Body of pancreas (tissue), 4 donors: ENCODE measurements around the gene SIK3. TPM values are rescaled to one million over a fixed set of nuclear protein-coding genes. Genes with fewer than 3 reads are reported as not detected.
"Not testable (repeated sequence)": the region's sequence is repeated elsewhere in the genome, so short reads cannot be mapped to it uniquely, and the experiment has no call there.

ENCODE experiments used
- ATAC-seq: fragments of 150-250 bp; one replicate; pipeline ENCODE4 v1.9.1; 2016
- DNase-seq, 4 donors: peaks; one replicate each; pipeline ENCODE4 v3.0.0-alpha.2; 2019
- H3K27ac ChIP-seq, 4 donors: fragments of 200-600 bp; sonication (generic); 1 replicate in 3 of 4; 2 replicates in 1 of 4; pipeline versions ENCODE4 v1.5.1 to v1.6.1; 2016 to 2019; ENCODE audit warnings: mild to moderate bottlenecking in 1 of 4, mixed read lengths in 1 of 4, moderate library complexity in 1 of 4
- H3K27me3 ChIP-seq, 2 donors: fragments of 200-600 bp; sonication (generic); one replicate each; pipeline ENCODE4 v1.6.0; 2016; ENCODE audit warnings: mild to moderate bottlenecking in 1 of 2
- H3K36me3 ChIP-seq, 2 donors: fragments of 200-600 bp; sonication (generic); replicated peaks in 1 of 2; 2 replicates each; pipeline ENCODE4 v1.5.1; 2016; ENCODE audit warnings: low read depth in 2 of 2; ENCODE audit not compliant: insufficient read depth in 1 of 2
- H3K4me1 ChIP-seq: fragments of 200-600 bp; sonication (generic); one replicate; pipeline ENCODE4 v1.6.0; 2016
- H3K4me3 ChIP-seq, 2 donors: fragments of 200-600 bp; sonication (generic); 1 replicate in 1 of 2; 2 replicates in 1 of 2; pipeline ENCODE4 v1.5.1; 2016 to 2019
- H3K9me3 ChIP-seq, 3 donors: fragments of 200-600 bp; sonication (generic); 1 replicate in 2 of 3; 2 replicates in 1 of 3; pipeline ENCODE4 v1.5.1; 2016
- POLR2A ChIP-seq, 3 donors: fragments of 450-650 bp; IDR thresholded peaks; one replicate each; pipeline ENCODE4 v1.6.1; 2016; ENCODE audit warnings: antibody characterized with exemption in 3 of 3, mild to moderate bottlenecking in 2 of 3
- WGBS, 2 donors: methylation state at CpG; one replicate each; pipeline ENCODE4 v1.1.5; 2017; 5-methylcytosine and 5-hydroxymethylcytosine counted together
- intact Hi-C: fragments of 100-400 bp; cut with DNase I; formaldehyde crosslinking; loops from one replicate; pipeline ENCODE4 v1.15.1; 2023
- total RNA-seq, 2 donors: library from RNA; depleted of rRNA; stranded (reverse); fragments of >200 nt; gene quantifications; one replicate each; pipeline ENCODE4 v1.1.0, GENCODE V29; 2016
- TF ChIP-seq, protein P1 (sequence below), 7 experiments: fragments of 450-650 bp in 4 of 7; fragments of 200-600 bp in 3 of 7; sonication (generic) in 3 of 7; IDR thresholded peaks; one replicate each; pipeline ENCODE4 v1.5.1; 2016 to 2019; ENCODE audit warnings: antibody characterized with exemption in 7 of 7

SIK3 gene
- total RNA-seq, 2 donors from 2014 or later = 24.1 to 46.1 TPM

DNA sequence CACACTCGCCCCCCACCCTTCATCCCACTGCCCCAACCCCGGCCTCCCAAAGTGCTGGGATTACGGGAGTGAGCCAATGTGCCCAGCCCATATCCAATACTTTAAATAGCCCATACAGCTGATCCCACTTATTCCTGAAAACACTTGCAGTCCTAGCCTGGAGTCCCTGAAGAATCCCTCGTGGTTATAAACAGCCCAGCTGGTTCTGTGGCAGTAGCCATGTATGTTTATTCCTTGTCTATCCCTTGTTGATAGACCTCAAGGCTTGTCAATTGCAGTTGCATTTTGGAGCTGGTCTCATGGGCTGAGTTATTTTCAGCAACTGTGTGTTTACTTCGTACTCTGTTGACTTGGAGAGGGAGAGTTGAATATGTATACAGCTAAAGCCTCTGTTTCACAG is 24.3 kb upstream of the SIK3 start:
- TF ChIP-seq POLR2A (IDR thresholded peaks at IDR 0.05) = no peak
- TF ChIP-seq, protein P1, sequence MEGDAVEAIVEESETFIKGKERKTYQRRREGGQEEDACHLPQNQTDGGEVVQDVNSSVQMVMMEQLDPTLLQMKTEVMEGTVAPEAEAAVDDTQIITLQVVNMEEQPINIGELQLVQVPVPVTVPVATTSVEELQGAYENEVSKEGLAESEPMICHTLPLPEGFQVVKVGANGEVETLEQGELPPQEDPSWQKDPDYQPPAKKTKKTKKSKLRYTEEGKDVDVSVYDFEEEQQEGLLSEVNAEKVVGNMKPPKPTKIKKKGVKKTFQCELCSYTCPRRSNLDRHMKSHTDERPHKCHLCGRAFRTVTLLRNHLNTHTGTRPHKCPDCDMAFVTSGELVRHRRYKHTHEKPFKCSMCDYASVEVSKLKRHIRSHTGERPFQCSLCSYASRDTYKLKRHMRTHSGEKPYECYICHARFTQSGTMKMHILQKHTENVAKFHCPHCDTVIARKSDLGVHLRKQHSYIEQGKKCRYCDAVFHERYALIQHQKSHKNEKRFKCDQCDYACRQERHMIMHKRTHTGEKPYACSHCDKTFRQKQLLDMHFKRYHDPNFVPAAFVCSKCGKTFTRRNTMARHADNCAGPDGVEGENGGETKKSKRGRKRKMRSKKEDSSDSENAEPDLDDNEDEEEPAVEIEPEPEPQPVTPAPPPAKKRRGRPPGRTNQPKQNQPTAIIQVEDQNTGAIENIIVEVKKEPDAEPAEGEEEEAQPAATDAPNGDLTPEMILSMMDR (IDR thresholded peaks at IDR 0.05) = no peak
- no peak overlapping the region for H3K4me3 ChIP-seq
- ATAC-seq = no peak
- no peak for DNase-seq
- H3K27me3 ChIP-seq = no peaks in the 10 kb centered on the region
- intact Hi-C loops = no loop called here
- no peak overlapping the region for H3K27ac ChIP-seq
- no peaks in the 10 kb centered on the region for H3K4me1 ChIP-seq
- H3K36me3 ChIP-seq = no peaks in the 10 kb centered on the region
- H3K9me3 ChIP-seq = no peaks in the 10 kb centered on the region
- 69 to 74% methylated on average over 4 to 5 of the region's 5 CpGs for WGBS, 2 donors

DNA sequence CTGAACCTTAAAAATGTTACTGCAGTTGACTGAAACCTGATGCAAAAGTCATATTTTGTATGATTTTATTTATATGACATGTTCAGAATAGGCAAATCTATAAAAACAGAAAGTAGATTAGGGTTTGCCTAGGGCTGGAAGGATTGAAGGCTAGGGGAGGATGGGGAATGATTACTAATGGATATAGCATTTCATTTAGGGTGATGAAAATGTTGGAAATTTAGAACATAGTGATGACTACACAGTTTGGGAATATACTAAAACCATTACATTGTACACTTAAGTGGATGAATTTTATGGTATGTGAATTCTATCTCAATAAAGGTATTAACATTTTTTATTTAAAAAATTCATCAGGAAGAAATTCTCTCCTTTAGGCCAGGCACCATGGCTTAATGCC is 22.9 kb upstream of the SIK3 start:
- intact Hi-C loops = no loop called here
- Histone ChIP-seq H3K4me3 (no peak overlapping the region), H3K27me3 (no peaks in the 10 kb centered on the region), H3K9me3 (no peaks in the 10 kb centered on the region), H3K36me3 (no peaks in the 10 kb centered on the region), H3K4me1 (no peaks in the 10 kb centered on the region), H3K27ac (no peak overlapping the region)
- no peak for DNase-seq
- ATAC-seq = no peak
- TF ChIP-seq, protein P1 (IDR thresholded peaks at IDR 0.05) = no peak
- TF ChIP-seq POLR2A (IDR thresholded peaks at IDR 0.05) = no peak

DNA sequence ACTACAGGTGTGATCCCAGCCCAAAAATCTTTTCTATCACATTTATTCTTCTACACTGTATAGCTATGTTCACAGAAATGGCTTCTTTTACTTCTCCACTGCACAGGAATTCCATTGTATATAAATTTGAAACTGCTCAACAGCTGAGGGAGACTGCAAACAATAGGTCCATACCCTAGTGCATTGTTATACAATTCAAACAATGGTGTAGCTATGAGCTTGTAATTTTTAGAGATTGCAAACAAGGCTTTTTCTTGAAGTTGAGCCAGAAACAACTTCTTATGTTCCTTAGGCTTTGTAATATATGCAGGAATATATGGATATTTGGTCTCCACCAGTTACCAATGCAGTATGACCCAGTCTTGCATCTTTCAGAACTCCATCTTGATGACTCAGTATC is 19.5 kb upstream of the SIK3 start:
- TF ChIP-seq POLR2A (IDR thresholded peaks at IDR 0.05) = no peak
- TF ChIP-seq, protein P1 (IDR thresholded peaks at IDR 0.05) = no peak
- DNase-seq = no peak
- Histone ChIP-seq H3K27me3 (no peaks in the 10 kb centered on the region), H3K9me3 (no peaks in the 10 kb centered on the region), H3K36me3 (no peaks in the 10 kb centered on the region), H3K4me3 (no peak overlapping the region), H3K27ac (no peak overlapping the region), H3K4me1 (no peaks in the 10 kb centered on the region)
- intact Hi-C loops = no loop called here
- no peak for ATAC-seq

DNA sequence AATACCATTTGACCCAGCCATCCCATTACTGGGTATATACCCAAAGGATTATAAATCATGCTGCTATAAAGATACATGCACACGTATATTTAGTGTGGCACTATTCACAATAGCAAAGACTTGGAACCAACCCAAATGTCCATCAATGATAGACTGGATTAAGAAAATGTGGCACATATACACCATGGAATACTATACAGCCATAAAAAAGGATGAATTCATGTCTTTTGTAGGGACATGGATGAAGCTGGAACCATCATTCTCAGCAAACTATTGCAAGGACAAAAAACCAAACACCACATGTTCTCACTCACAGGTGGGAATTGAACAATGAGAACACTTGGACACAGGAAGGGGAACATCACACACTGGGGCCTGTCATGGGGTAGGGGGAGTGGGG is 14.7 kb upstream of the SIK3 start:
- H3K4me1 ChIP-seq, ATAC-seq, DNase-seq, intact Hi-C loops, H3K27me3 ChIP-seq, H3K36me3 ChIP-seq, H3K27ac ChIP-seq, H3K9me3 ChIP-seq, H3K4me3 ChIP-seq: not testable (repeated sequence)
- 73 to 75% methylated on average over 1 of the region's 1 CpG for WGBS, 2 donors

DNA sequence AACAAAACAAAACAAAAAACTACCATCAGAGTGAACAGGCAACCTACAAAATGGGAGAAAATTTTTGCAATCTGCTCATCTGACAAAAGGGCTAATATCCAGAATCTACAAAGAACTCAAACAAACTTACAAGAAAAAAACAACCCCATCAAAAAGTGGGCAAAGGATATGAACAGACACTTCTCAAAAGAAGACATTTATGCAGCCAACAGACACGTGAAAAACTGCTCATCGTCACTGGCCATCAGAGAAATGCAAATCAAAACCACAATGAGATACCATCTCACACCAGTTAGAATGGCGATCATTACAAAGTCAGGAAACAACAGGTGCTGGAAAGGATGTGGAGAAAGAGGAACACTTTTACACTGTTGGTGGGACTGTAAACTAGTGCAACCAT is 14.3 kb upstream of the SIK3 start:
- H3K9me3 ChIP-seq, ATAC-seq, DNase-seq, H3K27ac ChIP-seq, H3K4me1 ChIP-seq, intact Hi-C loops, H3K36me3 ChIP-seq, H3K27me3 ChIP-seq, H3K4me3 ChIP-seq: not testable (repeated sequence)
- 59 to 76% methylated on average over 3 of the region's 3 CpGs for WGBS, 2 donors

DNA sequence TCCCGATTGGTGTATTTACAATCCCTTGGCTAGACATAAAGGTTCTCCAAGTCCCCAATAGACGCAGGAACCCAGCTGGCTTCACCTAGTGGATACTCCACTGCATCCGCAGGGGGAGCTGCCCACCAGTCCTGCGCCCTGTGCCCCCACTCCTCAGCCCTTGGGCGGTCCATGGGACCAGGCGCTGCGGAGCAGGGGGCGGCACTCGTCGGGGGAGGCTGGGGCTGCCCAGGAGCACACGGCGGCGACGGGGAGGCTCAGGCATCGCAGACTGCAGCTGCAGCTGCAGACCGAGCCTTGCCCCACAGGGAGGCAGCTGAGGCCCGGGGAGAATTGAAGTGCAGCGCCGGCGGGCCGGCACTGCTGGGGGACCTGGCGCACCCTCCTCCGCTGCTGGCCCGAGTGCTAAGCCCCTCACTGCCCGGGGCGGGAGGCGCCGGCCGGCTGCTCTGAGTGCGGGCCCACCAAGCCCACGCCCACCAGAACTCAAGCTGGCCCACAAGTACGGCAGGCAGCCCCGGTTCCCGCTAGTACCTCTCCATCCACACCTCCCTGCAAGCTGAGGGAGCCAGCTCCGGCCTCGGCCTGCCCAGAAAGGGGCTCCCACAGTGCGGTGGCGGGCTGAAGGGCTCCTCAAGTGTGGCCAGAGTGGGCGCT is 12.2 kb upstream of the SIK3 start:
- Histone ChIP-seq H3K4me3 (no peak overlapping the region), H3K27ac (no peak overlapping the region), H3K9me3 (no peaks in the 10 kb centered on the region), H3K36me3 (no peaks in the 10 kb centered on the region), H3K4me1 (no peaks in the 10 kb centered on the region), H3K27me3 (no peaks in the 10 kb centered on the region)
- no peak for ATAC-seq
- no peak for DNase-seq
- TF ChIP-seq, protein P1 (IDR thresholded peaks at IDR 0.05) = no peak
- no peak for TF ChIP-seq POLR2A (IDR thresholded peaks at IDR 0.05)
- intact Hi-C loops = no loop called here
- 86 to 88% methylated on average over 5 to 32 of the region's 39 CpGs for WGBS, 2 donors
